Gastrocnemius medialis (tissue), 4 donors: ENCODE data around the gene GPD1. TPM values are rescaled to one million over a fixed set of nuclear protein-coding genes. Genes with fewer than 3 reads are reported as not detected.

ENCODE experiments used
- ATAC-seq, 2 donors: fragments of 150-250 bp; one replicate each; pipeline ENCODE4 v1.9.1; 2016
- DNase-seq, 2 donors: peaks; one replicate each; pipeline ENCODE4 v3.0.0-alpha.2; 2019
- H3K27ac ChIP-seq, 4 donors: fragments of 200-600 bp; sonication (generic); 1 replicate in 1 of 4; 2 replicates in 3 of 4; pipeline ENCODE4 v1.5.1; 2016 to 2018; ENCODE audit warnings: mild to moderate bottlenecking in 2 of 4, moderate library complexity in 1 of 4
- H3K27me3 ChIP-seq, 3 donors: fragments of 200-600 bp; sonication (generic) in 2 of 3; 1 replicate in 1 of 3; 2 replicates in 2 of 3; pipeline versions ENCODE4 v1.5.1 to v1.6.0; 2016 to 2019; ENCODE audit warnings: mild to moderate bottlenecking in 1 of 3, moderate library complexity in 1 of 3
- H3K36me3 ChIP-seq, 2 donors: fragments of 200-600 bp; sonication (generic) in 1 of 2; one replicate each; pipeline ENCODE4 v1.5.1; 2017 to 2018
- H3K4me1 ChIP-seq, 2 donors: fragments of 200-600 bp; sonication (generic) in 1 of 2; one replicate each; pipeline ENCODE4 v1.5.1; 2016 to 2017; ENCODE audit warnings: mild to moderate bottlenecking in 2 of 2
- H3K4me3 ChIP-seq, 4 donors: fragments of 200-600 bp; sonication (generic) in 3 of 4; 1 replicate in 1 of 4; 2 replicates in 3 of 4; pipeline ENCODE4 v1.5.1; 2016 to 2019; ENCODE audit warnings: mild to moderate bottlenecking in 2 of 4
- H3K9me3 ChIP-seq, 3 donors: fragments of 200-600 bp; sonication (generic) in 2 of 3; 1 replicate in 1 of 3; 2 replicates in 2 of 3; pipeline ENCODE4 v1.5.1; 2016 to 2019
- POLR2A ChIP-seq, 2 donors: fragments of 450-650 bp; IDR thresholded peaks; one replicate each; pipeline ENCODE4 v1.6.1; 2017; ENCODE audit warnings: antibody characterized with exemption in 2 of 2, mild to moderate bottlenecking in 2 of 2, moderate library complexity in 2 of 2
- in situ Hi-C, 4 donors: fragments of 200-750 bp; cut with MboI; loops; one replicate each; pipeline versions ENCODE4 v1.15.0 to v1.8.0; 2017; ENCODE audit warnings: low sequenced_read_pairs in 4 of 4
- intact Hi-C: fragments of 100-400 bp; cut with DNase I; formaldehyde crosslinking; loops from one replicate; pipeline ENCODE4 v1.15.1; 2023; ENCODE audit warnings: low total_unique reads
- total RNA-seq, 4 donors: library from RNA; depleted of rRNA; stranded (reverse); fragments of >200 nt; gene quantifications; one replicate each; pipeline versions ENCODE4 v1.1.0 to v1.2.3, GENCODE V29; 2016
- TF ChIP-seq, protein P1 (sequence below), 5 experiments: fragments of 450-650 bp in 3 of 5; fragments of 200-600 bp in 2 of 5; sonication (generic) in 2 of 5; IDR thresholded peaks in 4 of 5; conservative IDR thresholded peaks in 1 of 5; 1 replicate in 4 of 5; 2 replicates in 1 of 5; pipeline ENCODE4 v1.5.1; 2016 to 2019; ENCODE audit warnings: antibody characterized with exemption in 5 of 5, mild to moderate bottlenecking in 3 of 5, moderate library complexity in 3 of 5

The GPD1 gene
- total RNA-seq, 4 donors from 2014 or later = 68.2 to 763 (median 288) TPM

GRCh38 chr12:50070314-50071060 lies 33.3 kb upstream of the GPD1 start:
- no peak for TF ChIP-seq POLR2A (IDR thresholded peaks at IDR 0.05)
- TF ChIP-seq, protein P1, sequence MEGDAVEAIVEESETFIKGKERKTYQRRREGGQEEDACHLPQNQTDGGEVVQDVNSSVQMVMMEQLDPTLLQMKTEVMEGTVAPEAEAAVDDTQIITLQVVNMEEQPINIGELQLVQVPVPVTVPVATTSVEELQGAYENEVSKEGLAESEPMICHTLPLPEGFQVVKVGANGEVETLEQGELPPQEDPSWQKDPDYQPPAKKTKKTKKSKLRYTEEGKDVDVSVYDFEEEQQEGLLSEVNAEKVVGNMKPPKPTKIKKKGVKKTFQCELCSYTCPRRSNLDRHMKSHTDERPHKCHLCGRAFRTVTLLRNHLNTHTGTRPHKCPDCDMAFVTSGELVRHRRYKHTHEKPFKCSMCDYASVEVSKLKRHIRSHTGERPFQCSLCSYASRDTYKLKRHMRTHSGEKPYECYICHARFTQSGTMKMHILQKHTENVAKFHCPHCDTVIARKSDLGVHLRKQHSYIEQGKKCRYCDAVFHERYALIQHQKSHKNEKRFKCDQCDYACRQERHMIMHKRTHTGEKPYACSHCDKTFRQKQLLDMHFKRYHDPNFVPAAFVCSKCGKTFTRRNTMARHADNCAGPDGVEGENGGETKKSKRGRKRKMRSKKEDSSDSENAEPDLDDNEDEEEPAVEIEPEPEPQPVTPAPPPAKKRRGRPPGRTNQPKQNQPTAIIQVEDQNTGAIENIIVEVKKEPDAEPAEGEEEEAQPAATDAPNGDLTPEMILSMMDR (IDR thresholded peaks at IDR 0.05 in 4 of 5, conservative IDR thresholded peaks at IDR 0.05 in 1 of 5) = peak; percentile 71 to 93 (median 86)
- H3K27me3 ChIP-seq = no peaks in the 10 kb centered on the region
- H3K4me3 ChIP-seq = no peak overlapping the region
- in situ Hi-C loops (loop anchor here in 3 of 4 donors (5.0 to 10.0 kb wide), 3 partner anchors 104 to 244 kb away; no protein-coding TSS in a partner anchor), intact Hi-C loops (loop anchor here (1.0 kb wide), 2 partner anchors 31 to 102 kb away; no protein-coding TSS in a partner anchor)
- peaks cover 0 to 2% of the 10 kb centered on the region in 2 donors for H3K4me1 ChIP-seq
- peak; percentile 61 to 66 for DNase-seq
- H3K36me3 ChIP-seq = no peaks in the 10 kb centered on the region
- ATAC-seq = peak; percentile 76 to 86
- H3K9me3 ChIP-seq = no peaks in the 10 kb centered on the region
- no peak overlapping the region for H3K27ac ChIP-seq

DNA sequence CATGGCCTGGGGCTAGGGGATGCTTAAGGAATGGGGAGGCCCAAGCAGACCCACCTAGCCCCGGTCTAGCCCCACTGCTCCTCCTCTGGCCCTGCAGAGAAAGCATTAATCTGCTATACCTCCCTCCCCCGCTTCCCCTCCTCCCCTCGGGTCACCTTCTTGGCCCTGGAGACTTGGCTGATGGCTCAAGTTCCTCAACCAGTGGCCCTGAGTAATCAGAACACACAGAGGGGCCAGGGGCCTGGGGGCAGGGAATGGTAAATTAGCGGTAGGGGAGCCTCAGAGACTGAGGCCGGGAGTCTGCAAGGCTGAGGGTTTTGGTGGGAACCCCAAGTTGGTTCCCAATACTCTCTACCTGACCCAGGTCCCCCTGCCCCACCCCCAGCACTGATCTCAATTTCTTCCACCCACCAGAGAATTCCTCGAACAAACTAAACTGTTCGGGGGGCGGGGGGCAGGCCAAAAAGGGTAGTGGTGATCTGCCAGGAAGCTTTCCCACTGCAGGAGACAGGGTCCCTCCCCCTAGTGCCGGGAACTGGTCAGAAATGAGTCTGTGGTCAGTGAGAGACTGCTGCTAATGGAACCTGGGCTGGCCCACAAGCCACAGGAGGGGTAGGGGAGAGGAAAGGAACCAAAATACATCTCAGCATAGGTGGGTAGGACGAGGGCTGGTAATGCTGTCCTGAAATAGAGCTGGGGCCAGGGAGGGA lies 31.5 kb upstream of the GPD1 start:
- Histone ChIP-seq H3K36me3 (no peaks in the 10 kb centered on the region), H3K27ac (no peak overlapping the region), H3K4me3 (no peak overlapping the region), H3K9me3 (no peaks in the 10 kb centered on the region), H3K4me1 (peaks cover 0 to 3% of the 10 kb centered on the region in 2 donors), H3K27me3 (no peaks in the 10 kb centered on the region)
- ATAC-seq = no peak
- in situ Hi-C loops = loop anchor here in 3 of 4 donors (5.0 to 10.0 kb wide), 3 partner anchors 102 to 242 kb away; no protein-coding TSS in a partner anchor
- intact Hi-C loops = no loop called here
- TF ChIP-seq, protein P1 (IDR thresholded peaks at IDR 0.05 in 4 of 5, conservative IDR thresholded peaks at IDR 0.05 in 1 of 5) = no peak
- no peak for TF ChIP-seq POLR2A (IDR thresholded peaks at IDR 0.05)
- no peak for DNase-seq

DNA sequence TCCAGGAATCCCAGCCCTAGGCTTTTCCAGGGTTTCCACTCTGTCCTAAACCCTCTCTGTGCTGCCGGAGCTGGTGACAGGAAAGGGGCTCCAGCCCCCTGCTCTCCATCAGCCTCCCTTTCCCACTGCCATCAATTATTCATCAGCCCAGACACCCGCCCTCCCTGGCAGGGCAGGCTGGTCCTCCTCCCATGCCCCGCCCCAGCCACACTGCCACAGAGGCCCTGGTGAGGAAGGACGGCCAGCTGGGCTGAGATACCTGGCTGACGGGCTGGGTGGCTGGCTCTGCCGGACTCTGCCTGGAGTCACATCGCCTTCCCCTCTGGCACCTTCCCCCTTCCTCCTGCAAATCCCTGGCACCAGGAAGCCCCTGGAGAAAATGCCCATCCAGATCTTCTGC lies 30.6 kb upstream of the GPD1 start:
- no peak for TF ChIP-seq POLR2A (IDR thresholded peaks at IDR 0.05)
- TF ChIP-seq, protein P1 (IDR thresholded peaks at IDR 0.05 in 4 of 5, conservative IDR thresholded peaks at IDR 0.05 in 1 of 5) = no peak
- in situ Hi-C loops = loop anchor here in 3 of 4 donors (5.0 to 10.0 kb wide), 3 partner anchors 102 to 242 kb away; no protein-coding TSS in a partner anchor
- peaks cover 0 to 3% of the 10 kb centered on the region in 2 donors for H3K4me1 ChIP-seq
- no peaks in the 10 kb centered on the region for H3K27me3 ChIP-seq
- intact Hi-C loops = no loop called here
- DNase-seq (no peak), ATAC-seq (no peak)
- no peaks in the 10 kb centered on the region for H3K36me3 ChIP-seq
- no peaks in the 10 kb centered on the region for H3K9me3 ChIP-seq
- H3K4me3 ChIP-seq = no peak overlapping the region
- no peak overlapping the region for H3K27ac ChIP-seq

GRCh38 chr12:50073712-50074111 lies 30.1 kb upstream of the GPD1 start:
- Histone ChIP-seq H3K9me3 (no peaks in the 10 kb centered on the region), H3K4me1 (peaks cover 0 to 3% of the 10 kb centered on the region in 2 donors), H3K36me3 (no peaks in the 10 kb centered on the region), H3K4me3 (no peak overlapping the region), H3K27ac (no peak overlapping the region), H3K27me3 (no peaks in the 10 kb centered on the region)
- no peak for DNase-seq
- in situ Hi-C loops = loop anchor here in 3 of 4 donors (5.0 to 10.0 kb wide), 3 partner anchors 101 to 241 kb away; no protein-coding TSS in a partner anchor
- TF ChIP-seq, protein P1 (IDR thresholded peaks at IDR 0.05 in 4 of 5, conservative IDR thresholded peaks at IDR 0.05 in 1 of 5) = no peak
- TF ChIP-seq POLR2A (IDR thresholded peaks at IDR 0.05) = no peak
- intact Hi-C loops = no loop called here
- ATAC-seq = no peak
